Activated CD4-positive, alpha-beta T cell treated with anti-CD3 and anti-CD28 coated beads, Interleukin-2, amount 50 U/mL, for 16 hours (primary cell): ENCODE measurements around the gene FOXO3B.
"Not testable (repeated sequence)": the region's sequence is repeated elsewhere in the genome, so short reads cannot be mapped to it uniquely, and the experiment has no call there.

Experiments
- DNase-seq: peaks from one replicate; pipeline ENCODE4 v3.0.0-alpha.2; 2020

The FOXO3B gene

DNA sequence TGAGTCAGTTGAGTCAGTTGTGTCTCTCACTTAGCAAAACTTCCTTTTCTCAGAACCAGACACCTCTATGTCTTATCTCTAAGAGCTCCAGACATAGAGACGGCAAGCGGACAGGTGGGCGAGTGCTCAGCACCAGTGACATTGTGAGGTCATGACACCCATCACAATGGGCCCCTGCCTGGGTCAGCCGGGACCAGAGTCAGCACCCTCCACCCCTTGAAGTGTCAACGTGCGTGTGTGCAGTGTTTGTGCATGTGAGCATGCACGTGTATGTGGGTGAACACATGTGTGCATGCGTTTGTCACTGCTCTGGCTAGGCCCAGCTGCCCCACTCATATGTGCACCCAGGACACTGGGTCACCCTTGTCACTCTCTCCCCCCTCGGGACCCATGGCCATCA, 37.8 kb downstream of the FOXO3B start, which contains the start of gene TBC1D28:
TBC1D28 (minus strand) TSS at position 101 of the 400 bp plus-strand sequence. CDS start 3,039 bp downstream, outside the sequence.
- not testable (repeated sequence) for DNase-seq

DNA sequence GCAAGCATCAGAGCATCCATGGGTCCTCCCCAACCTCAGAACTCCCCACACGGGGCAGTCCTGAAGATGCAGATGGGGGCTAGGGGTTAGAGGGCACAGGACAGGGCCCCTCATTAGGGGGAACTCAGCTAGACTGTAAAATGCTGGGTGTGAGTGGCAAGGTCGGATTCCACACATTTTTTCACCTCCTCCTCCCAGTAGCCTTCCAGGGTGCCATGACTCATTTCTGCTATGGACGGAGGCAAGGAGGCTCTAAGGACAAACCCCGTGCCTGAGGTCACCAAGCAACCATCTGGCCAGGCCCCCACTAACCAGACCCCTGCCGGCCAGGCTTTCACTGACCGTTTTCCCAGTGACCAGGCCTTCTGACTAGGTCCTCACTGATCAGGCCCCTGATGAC, 39.0 kb downstream of the FOXO3B start:
- not testable (repeated sequence) for DNase-seq

DNA sequence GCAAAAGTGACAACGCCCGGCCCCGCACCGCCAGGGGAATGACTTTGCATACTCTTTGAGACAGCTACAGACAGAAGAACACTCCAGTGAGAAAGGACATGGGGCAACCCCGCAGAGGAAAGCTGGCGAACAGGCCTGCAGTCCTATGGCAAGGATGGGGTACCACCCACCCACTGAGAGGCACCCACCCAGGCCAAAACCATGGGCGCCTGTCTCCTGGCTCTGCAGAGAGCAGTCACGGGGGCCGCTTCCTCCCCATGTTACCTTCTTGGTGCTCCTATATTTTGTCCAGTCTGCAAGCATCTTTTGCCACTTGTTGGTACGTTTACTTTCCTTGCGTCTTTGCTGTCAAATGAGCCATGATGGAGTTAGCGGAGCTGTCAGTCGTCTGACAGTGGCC, 43.8 kb downstream of the FOXO3B start:
- DNase-seq, result not testable (repeated sequence)

DNA sequence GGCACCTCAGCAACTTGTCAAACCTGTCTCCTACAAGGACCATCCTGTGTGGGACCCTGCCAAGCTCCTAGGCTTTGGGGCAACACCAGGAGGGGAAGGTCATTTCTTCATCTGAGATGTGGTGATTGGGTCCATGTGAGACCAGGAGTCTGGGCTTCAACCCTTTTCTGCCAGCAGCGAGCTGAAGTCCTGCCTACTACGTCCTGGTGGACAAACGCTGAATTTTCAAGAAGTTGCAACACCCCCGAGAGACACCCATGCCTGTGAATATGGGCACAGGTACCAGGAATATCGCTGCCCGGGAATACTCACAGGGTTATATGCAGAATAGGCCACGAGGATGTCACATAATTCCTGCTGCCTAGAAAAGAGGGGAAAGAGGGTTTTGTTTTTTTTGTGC, 45.9 kb downstream of the FOXO3B start:
- DNase-seq, result not testable (repeated sequence)

DNA sequence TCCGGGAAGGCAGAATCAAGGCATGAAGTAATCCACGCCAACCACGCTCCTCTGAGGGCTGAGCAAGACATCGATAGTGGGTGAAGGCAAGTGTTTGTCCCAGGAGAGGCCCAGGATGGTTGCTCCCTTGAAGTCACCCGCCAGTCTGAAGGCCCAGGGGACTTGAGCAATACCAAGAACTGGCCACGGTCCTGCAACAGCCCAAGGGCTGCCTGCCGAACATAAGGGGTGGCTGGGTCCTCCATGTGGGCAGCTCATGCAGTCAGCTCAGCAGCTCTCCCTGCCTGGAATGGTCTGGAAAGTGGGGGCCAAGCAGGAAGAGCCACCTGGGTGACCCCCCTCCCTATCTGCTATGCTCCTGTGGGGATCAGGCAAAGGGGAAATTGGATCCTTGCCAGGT, 46.3 kb downstream of the FOXO3B start:
- DNase-seq, result not testable (repeated sequence)

DNA sequence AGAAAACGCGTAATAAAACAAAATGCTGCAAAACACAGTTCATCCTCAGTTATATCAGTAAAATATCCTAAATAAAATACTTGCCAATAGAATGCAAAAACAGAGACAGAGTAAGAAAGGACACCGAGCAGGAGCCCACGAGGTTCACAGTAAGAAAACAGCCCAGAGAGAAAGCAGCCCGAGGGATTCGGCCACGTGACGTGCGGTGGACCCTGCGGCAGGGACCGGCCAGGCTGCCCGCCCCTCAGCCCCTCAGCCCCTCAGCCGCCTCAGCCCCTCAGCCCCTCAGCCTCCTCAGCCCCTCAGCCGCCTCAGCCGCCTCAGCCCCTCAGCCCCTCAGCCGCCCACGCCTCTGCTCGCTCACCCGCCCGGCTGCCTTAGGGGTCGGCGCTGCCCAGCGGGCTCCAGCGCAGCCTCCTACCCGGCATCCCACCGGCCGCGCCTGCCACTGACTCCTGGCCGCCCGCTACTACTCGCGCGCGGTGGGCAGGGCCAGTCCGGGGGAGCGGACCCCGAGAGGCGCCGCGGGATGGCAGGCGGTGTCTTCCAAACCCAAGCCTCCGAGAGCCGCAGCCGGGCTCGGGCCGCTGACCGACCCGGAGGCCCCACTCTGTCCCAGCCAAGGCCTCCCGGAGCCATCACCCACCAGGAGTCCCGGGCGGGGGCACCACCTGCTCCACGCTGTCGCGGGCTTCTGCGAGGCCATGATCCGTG, 47.4 kb downstream of the FOXO3B start:
- not testable (repeated sequence) for DNase-seq
